H9 (cell line): ENCODE data around the gene HSPA6. TPM values are rescaled to one million over a fixed set of nuclear protein-coding genes. Genes with fewer than 3 reads are reported as not detected.

Experiments used
- DNase-seq: peaks from one replicate; pipeline ENCODE4 v3.0.0-alpha.2; 2017
- H2AFZ ChIP-seq: one replicate; pipeline ENCODE4 v1.6.1; 2013; ENCODE audit warnings: mild to moderate bottlenecking, low read length, control low read depth, moderate library complexity
- H2AK5ac ChIP-seq: 2 replicates; pipeline ENCODE4 v1.6.1; 2013; ENCODE audit warnings: low read length, control low read depth, mixed read lengths; ENCODE audit not compliant: insufficient read length
- H2BK120ac ChIP-seq: one replicate; pipeline ENCODE4 v1.6.1; 2013; ENCODE audit warnings: low read depth, mild to moderate bottlenecking, low read length, control low read depth, inconsistent platforms; ENCODE audit not compliant: poor library complexity, severe bottlenecking
- H2BK12ac ChIP-seq: 2 replicates; pipeline ENCODE4 v1.6.1; 2013; ENCODE audit warnings: low read length, control low read depth, mixed read lengths, low read depth; ENCODE audit not compliant: insufficient read length
- H2BK15ac ChIP-seq: 2 replicates; pipeline ENCODE4 v1.6.1; 2013; ENCODE audit warnings: low read depth, low read length, control low read depth
- H2BK20ac ChIP-seq: one replicate; pipeline ENCODE4 v1.6.1; 2013; ENCODE audit warnings: low read depth, mild to moderate bottlenecking, low read length, control low read depth, inconsistent platforms; ENCODE audit not compliant: poor library complexity, severe bottlenecking
- H2BK5ac ChIP-seq: 2 replicates; pipeline ENCODE4 v1.6.1; 2013; ENCODE audit warnings: low read length, control low read depth, mixed read lengths; ENCODE audit not compliant: insufficient read length
- H3K14ac ChIP-seq: 2 replicates; pipeline ENCODE4 v1.6.1; 2013; ENCODE audit warnings: low read length, control low read depth; ENCODE audit not compliant: insufficient read depth
- H3K18ac ChIP-seq: 2 replicates; pipeline ENCODE4 v1.6.1; 2013; ENCODE audit warnings: low read depth, mild to moderate bottlenecking, mixed read lengths, low read length, control low read depth; ENCODE audit not compliant: insufficient read length
- H3K23ac ChIP-seq: 2 replicates; pipeline ENCODE4 v1.6.1; 2013; ENCODE audit warnings: low read length, control low read depth, mixed read lengths, low read depth; ENCODE audit not compliant: insufficient read length
- H3K23me2 ChIP-seq: 2 replicates; pipeline ENCODE4 v1.6.1; 2013; ENCODE audit warnings: low read depth, mild to moderate bottlenecking, mixed read lengths, low read length, control low read depth; ENCODE audit not compliant: insufficient read length, poor library complexity, severe bottlenecking
- H3K27ac ChIP-seq: 2 replicates; pipeline ENCODE4 v1.5.1; 2013; ENCODE audit warnings: low read length, control low read depth, mixed read lengths, low read depth; ENCODE audit not compliant: insufficient read length
- H3K27me3 ChIP-seq: 2 replicates; pipeline ENCODE4 v1.6.1; 2013; ENCODE audit warnings: low read length, control low read depth, inconsistent platforms; ENCODE audit not compliant: insufficient read depth
- H3K4ac ChIP-seq: 2 replicates; pipeline ENCODE4 v1.6.1; 2013; ENCODE audit warnings: low read depth, mild to moderate bottlenecking, control low read depth, inconsistent platforms, low read length, moderate library complexity
- H3K4me1 ChIP-seq: 2 replicates; pipeline ENCODE4 v1.6.1; 2013; ENCODE audit warnings: low read length, control low read depth, inconsistent platforms; ENCODE audit not compliant: insufficient read depth
- H3K4me2 ChIP-seq: 2 replicates; pipeline ENCODE4 v1.6.1; 2013; ENCODE audit warnings: low read length, control low read depth, mixed read lengths; ENCODE audit not compliant: insufficient read length, insufficient read depth
- H3K56ac ChIP-seq: 2 replicates; pipeline ENCODE4 v1.6.1; 2013; ENCODE audit warnings: low read depth, mild to moderate bottlenecking, mixed read lengths, low read length, control low read depth; ENCODE audit not compliant: insufficient read length
- H3K79me1 ChIP-seq: 2 replicates; pipeline ENCODE4 v1.6.1; 2013; ENCODE audit warnings: low read depth, mild to moderate bottlenecking, moderate library complexity, low read length, control low read depth, inconsistent platforms; ENCODE audit not compliant: insufficient read depth, poor library complexity, severe bottlenecking
- H3K79me2 ChIP-seq: 2 replicates; pipeline ENCODE4 v1.6.1; 2013; ENCODE audit warnings: low read length, control low read depth, inconsistent platforms; ENCODE audit not compliant: insufficient read depth
- H3K9ac ChIP-seq: 2 replicates; pipeline ENCODE4 v1.6.1; 2013; ENCODE audit warnings: low read length, control low read depth, mixed read lengths; ENCODE audit not compliant: insufficient read length; ENCODE audit errors: extremely low read depth
- H3K9me3 ChIP-seq: one replicate; pipeline ENCODE4 v1.6.1; 2013; ENCODE audit warnings: low read depth, low read length, inconsistent platforms; ENCODE audit not compliant: control insufficient read depth
- H3T11ph ChIP-seq: one replicate; pipeline ENCODE4 v1.6.1; 2013; ENCODE audit warnings: mild to moderate bottlenecking, low read length, control low read depth, inconsistent platforms
- H4K20me1 ChIP-seq: one replicate; pipeline ENCODE4 v1.6.1; 2013; ENCODE audit not compliant: control insufficient read depth, insufficient read length, insufficient read depth
- H4K5ac ChIP-seq: 2 replicates; pipeline ENCODE4 v1.6.1; 2013; ENCODE audit warnings: low read depth, mild to moderate bottlenecking, mixed read lengths, low read length, control low read depth; ENCODE audit not compliant: insufficient read length
- H4K8ac ChIP-seq: replicated peaks from 2 replicates; pipeline ENCODE4 v1.6.1; 2013; ENCODE audit warnings: low read length, control low read depth, mixed read lengths, low read depth; ENCODE audit not compliant: insufficient read length
- H4K91ac ChIP-seq: 2 replicates; pipeline ENCODE4 v1.6.1; 2013; ENCODE audit warnings: low read depth, mild to moderate bottlenecking, moderate library complexity, mixed read lengths, low read length, control low read depth; ENCODE audit not compliant: insufficient read length
- H3K27ac Mint-ChIP-seq, 3 experiments: 2 replicates in 2 of 3; 3 replicates in 1 of 3; pipeline ENCODE4 v1.8.0; 2020 to 2021; ENCODE audit warnings: mixed read lengths in 3 of 3, mild to moderate bottlenecking in 1 of 3, moderate library complexity in 1 of 3
- H3K27me3 Mint-ChIP-seq: 2 replicates; pipeline ENCODE4 v1.8.0; 2021; ENCODE audit warnings: low read depth, mild to moderate bottlenecking, moderate library complexity, mixed read lengths
- H3K36me3 Mint-ChIP-seq, 3 experiments: 2 replicates in 2 of 3; 3 replicates in 1 of 3; pipeline ENCODE4 v1.8.0; 2020 to 2021; ENCODE audit warnings: low read depth in 3 of 3, mixed read lengths in 3 of 3; ENCODE audit not compliant: insufficient read depth in 1 of 3
- H3K4me1 Mint-ChIP-seq, 2 experiments: 2 replicates each; pipeline ENCODE4 v1.8.0; 2020; ENCODE audit warnings: mixed read lengths in 2 of 2
- H3K4me3 Mint-ChIP-seq, 2 experiments: 2 replicates in 1 of 2; 3 replicates in 1 of 2; pipeline ENCODE4 v1.8.0; 2020 to 2021; ENCODE audit warnings: mild to moderate bottlenecking in 2 of 2, mixed read lengths in 2 of 2, moderate library complexity in 1 of 2
- H3K9me3 Mint-ChIP-seq, 2 experiments: 2 replicates in 1 of 2; 3 replicates in 1 of 2; pipeline ENCODE4 v1.8.0; 2020; ENCODE audit warnings: mild to moderate bottlenecking in 2 of 2, mixed read lengths in 2 of 2, moderate library complexity in 1 of 2
- CTCF ChIP-seq: fragments of 200-600 bp; sonication (generic); conservative IDR thresholded peaks from 3 replicates; pipeline ENCODE4 v1.8.0; 2021; ENCODE audit warnings: antibody characterized with exemption, mild to moderate bottlenecking
- WGBS: extraction: QIAGEN DNeasy Blood & Tissue Kit; methylation state at CpG from one replicate; pipeline ENCODE4 v1.1.7; 2013; ENCODE audit warnings: missing lambda C conversion rate, low lambda C conversion rate, mixed read lengths; ENCODE audit not compliant: insufficient read length; ENCODE audit errors: extremely low coverage; 5-methylcytosine and 5-hydroxymethylcytosine counted together
- total RNA-seq: library from RNA; stranded (reverse); gene quantifications from 2 replicates; pipeline ENCODE4 v1.2.1, GENCODE V29; 2021

The HSPA6 gene
- total RNA-seq, 1 experiment from 2014 or later, result not detected

DNA sequence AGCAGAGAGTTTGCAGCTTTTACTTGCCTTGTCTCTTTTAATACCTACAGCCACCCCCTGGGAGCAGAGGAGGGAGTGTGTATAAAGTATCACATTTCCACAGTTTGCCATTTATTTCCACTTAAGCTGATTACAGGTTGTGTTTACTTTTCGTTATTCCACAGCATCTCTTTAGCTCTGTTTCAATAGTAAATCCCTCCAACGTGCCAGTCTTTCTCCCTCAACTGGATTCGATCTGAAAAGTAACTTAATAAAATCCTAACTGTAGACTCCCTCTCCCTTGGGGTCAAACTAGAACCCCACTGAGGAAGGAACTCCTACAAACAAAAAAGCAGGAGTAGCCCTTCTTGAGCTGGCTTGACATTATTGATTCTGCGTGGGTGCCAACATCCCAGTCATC is 22.2 kb upstream of the HSPA6 start:
- Histone ChIP-seq H3K14ac (no peak overlapping the region), H2AK5ac (no peak overlapping the region), H3K23me2 (no peaks in the 10 kb centered on the region), H2BK120ac (no peak overlapping the region), H3K4me2 (no peak overlapping the region), H4K8ac (no peak overlapping the region), H4K20me1 (no peaks in the 10 kb centered on the region), H3K4me1 (no peaks in the 10 kb centered on the region), H3K27ac (no peak overlapping the region), H3K9ac (no peak overlapping the region), H3K79me2 (no peaks in the 10 kb centered on the region), H3K79me1 (no peaks in the 10 kb centered on the region), H2BK20ac (no peak overlapping the region), H4K91ac (no peak overlapping the region), H3K4ac (no peak overlapping the region), H4K5ac (no peak overlapping the region), H3K56ac (no peak overlapping the region), H3K23ac (no peak overlapping the region), H3T11ph (no peak overlapping the region), H2BK5ac (no peak overlapping the region), H3K18ac (no peak overlapping the region), H2BK12ac (no peak overlapping the region), H3K27me3 (no peaks in the 10 kb centered on the region), H2BK15ac (no peak overlapping the region), H3K9me3 (no peaks in the 10 kb centered on the region), H2AFZ (no peak overlapping the region)
- WGBS, result no CpG with 5 or more reads among the region's 4 CpGs
- Mint-ChIP-seq H3K4me3 (no peak overlapping the region), H3K4me1 (peaks cover 13 to 17% of the 10 kb centered on the region in 2 experiments), H3K36me3 (no peaks in the 10 kb centered on the region), H3K27ac (no peak overlapping the region), H3K27me3 (peaks cover 13% of the 10 kb centered on the region), H3K9me3 (no peaks in the 10 kb centered on the region; a peak in 1 of 5 replicates)
- DNase-seq, result no peak
- no peak for TF ChIP-seq CTCF
